Stomach smooth muscle (tissue), 2 donors: ENCODE measurements around the gene CRYBA2.

ENCODE experiments used
- H3K27ac ChIP-seq: one replicate; pipeline ENCODE4 v1.7.0; 2013; ENCODE audit warnings: mild to moderate bottlenecking, low read length, inconsistent platforms
- H3K27me3 ChIP-seq, 2 donors: one replicate each; pipeline ENCODE4 v1.7.0; 2013; ENCODE audit warnings: low read length in 2 of 2; ENCODE audit not compliant: insufficient read depth in 2 of 2, control insufficient read depth in 1 of 2
- H3K36me3 ChIP-seq, 2 donors: one replicate each; pipeline ENCODE4 v1.7.0; 2013; ENCODE audit warnings: low read length in 2 of 2; ENCODE audit not compliant: control insufficient read depth in 2 of 2, insufficient read depth in 2 of 2
- H3K4me1 ChIP-seq: one replicate; pipeline ENCODE4 v1.7.0; 2013; ENCODE audit warnings: low read length; ENCODE audit not compliant: control insufficient read depth, insufficient read depth
- H3K4me3 ChIP-seq, 2 donors: one replicate each; pipeline ENCODE4 v1.7.0; 2013; ENCODE audit warnings: low read length in 2 of 2
- H3K9ac ChIP-seq, 2 donors: one replicate each; pipeline ENCODE4 v1.7.0; 2013; ENCODE audit warnings: low read length in 2 of 2, mild to moderate bottlenecking in 1 of 2
- H3K9me3 ChIP-seq, 2 donors: one replicate each; pipeline ENCODE4 v1.7.0; 2013; ENCODE audit warnings: low read length in 2 of 2; ENCODE audit not compliant: control insufficient read depth in 2 of 2
- donor health status: healthy.
- donor health status: Pancreatic carcinoma.

The CRYBA2 gene

DNA sequence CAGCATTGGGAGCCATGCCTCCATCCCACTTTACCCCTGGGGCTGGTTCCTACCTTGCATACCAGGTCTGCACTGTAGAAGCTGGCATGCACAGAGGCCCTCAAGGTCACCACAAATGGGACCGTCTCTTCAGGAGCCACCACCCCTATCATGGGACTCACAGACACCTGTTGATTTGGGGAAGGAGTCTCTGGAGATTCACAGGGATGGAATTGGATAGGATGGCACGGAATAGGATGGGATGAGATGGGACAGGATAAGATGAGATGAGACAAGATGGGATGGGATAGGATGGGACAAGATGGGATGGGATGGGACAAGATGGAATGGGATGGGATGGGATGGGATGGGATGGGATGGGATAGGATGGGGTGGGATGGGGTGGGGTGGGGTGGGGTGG is 16.1 kb upstream of the CRYBA2 start:
- Histone ChIP-seq H3K27ac (no peak overlapping the region), H3K27me3 (peaks cover 11 to 21% of the 10 kb centered on the region in 2 donors), H3K4me1 (no peaks in the 10 kb centered on the region), H3K9ac (no peak overlapping the region), H3K36me3 (no peaks in the 10 kb centered on the region), H3K9me3 (no peaks in the 10 kb centered on the region), H3K4me3 (no peak overlapping the region)

DNA sequence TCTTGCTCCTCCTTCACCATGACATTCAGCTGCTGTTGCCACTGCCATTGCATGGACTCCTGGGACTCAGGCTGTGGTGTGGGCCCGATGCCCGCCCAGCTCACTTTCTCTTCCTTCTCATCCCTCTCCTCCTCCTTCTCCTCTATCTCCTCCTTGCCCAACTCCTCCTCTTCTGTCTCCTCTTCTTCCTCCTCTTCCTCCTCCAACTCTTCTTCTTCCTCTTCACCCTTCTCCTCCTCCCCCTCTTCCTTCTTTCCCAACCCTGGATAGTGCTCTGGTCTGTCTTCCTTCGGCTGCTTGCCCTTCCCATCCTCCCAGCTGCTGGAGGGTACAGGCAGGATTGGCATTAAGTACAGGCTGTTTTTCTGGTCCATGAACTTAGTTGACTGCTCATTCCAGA is 10.8 kb upstream of the CRYBA2 start:
- H3K27me3 ChIP-seq: peaks cover 54 to 64% of the 10 kb centered on the region in 2 donors

DNA sequence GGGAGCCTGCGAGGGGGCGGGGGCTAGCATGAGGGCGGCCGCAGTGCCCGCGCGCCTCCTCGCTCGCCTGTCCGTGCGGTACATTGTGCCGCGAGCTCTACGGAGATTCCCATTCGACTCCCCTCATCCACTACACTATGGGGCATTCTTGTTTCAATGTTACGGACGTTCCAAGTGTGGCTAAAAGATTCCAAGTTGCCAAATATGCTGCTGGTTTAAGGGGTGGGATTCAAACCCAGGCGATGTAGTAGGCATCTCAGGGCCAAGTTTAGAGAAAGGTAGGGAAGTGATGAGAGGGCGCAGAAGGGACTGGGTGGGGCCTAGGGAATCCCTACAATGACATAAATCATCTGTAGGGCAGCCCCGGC is 10.0 kb upstream of the CRYBA2 start:
- peaks cover 52 to 68% of the 10 kb centered on the region in 2 donors for H3K27me3 ChIP-seq
- peaks cover 19% of the 10 kb centered on the region for H3K4me1 ChIP-seq
- peak overlapping the region; percentile 8 to 12 for H3K4me3 ChIP-seq
- H3K27ac ChIP-seq: no peak overlapping the region
- no peaks in the 10 kb centered on the region for H3K9me3 ChIP-seq
- no peak overlapping the region for H3K9ac ChIP-seq
- H3K36me3 ChIP-seq: no peaks in the 10 kb centered on the region

More for the DNA sequence above, 10.8 kb upstream of the CRYBA2 start:
- H3K4me3 ChIP-seq: no peak overlapping the region
- no peaks in the 10 kb centered on the region for H3K36me3 ChIP-seq
- H3K4me1 ChIP-seq: peaks cover 19% of the 10 kb centered on the region
- H3K9ac ChIP-seq: no peak overlapping the region
- H3K9me3 ChIP-seq: no peaks in the 10 kb centered on the region
- H3K27ac ChIP-seq: no peak overlapping the region

DNA sequence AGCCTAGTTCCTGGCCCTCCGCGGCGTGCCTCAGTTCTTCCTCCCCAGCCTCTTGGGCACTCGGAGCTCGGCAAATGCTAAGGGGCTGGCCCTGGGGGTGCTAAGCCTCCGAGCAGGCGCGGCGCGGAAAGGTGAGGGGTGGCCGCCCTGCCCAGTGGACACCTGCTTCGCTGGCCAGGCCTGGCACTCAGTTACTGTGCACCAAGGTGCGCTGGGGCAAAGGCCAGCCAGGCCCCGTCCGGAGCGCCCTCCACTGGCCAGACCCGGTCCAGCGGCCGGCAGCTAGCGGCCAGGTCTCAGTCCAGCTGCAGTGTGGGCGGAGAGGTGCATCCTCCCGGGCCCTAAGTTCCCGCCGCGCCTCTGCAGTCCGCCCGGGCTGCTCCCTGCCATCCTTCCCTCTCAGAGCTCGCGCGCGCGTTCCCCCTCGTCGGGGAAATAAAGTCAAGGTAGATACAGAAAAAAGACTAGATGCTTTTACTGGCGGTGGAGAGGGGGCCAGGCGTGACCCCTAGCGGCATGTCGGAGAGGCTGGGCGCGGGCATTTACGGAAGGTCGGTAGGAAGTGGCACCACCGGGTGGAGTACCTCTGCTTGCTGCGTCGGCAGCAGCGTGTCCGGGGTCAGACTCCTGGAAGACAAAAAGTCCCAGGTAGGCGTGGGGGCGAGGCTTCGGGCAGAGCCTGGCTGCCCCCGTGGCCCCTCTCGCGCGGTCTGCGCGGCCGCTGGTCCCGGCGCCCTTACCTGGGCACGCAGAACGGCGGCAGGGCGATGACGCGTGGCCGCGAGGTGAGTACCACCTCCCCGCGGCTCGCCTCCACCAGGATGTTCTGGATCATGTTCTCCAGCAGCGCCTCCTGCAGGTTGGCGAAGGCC is 9.4 kb upstream of the CRYBA2 start:
- Histone ChIP-seq H3K9me3 (no peaks in the 10 kb centered on the region), H3K27ac (no peak overlapping the region), H3K36me3 (no peaks in the 10 kb centered on the region), H3K4me1 (peaks cover 19% of the 10 kb centered on the region), H3K4me3 (peak overlapping the region; percentile 8 to 12), H3K9ac (no peak overlapping the region), H3K27me3 (peaks cover 52 to 65% of the 10 kb centered on the region in 2 donors)

DNA sequence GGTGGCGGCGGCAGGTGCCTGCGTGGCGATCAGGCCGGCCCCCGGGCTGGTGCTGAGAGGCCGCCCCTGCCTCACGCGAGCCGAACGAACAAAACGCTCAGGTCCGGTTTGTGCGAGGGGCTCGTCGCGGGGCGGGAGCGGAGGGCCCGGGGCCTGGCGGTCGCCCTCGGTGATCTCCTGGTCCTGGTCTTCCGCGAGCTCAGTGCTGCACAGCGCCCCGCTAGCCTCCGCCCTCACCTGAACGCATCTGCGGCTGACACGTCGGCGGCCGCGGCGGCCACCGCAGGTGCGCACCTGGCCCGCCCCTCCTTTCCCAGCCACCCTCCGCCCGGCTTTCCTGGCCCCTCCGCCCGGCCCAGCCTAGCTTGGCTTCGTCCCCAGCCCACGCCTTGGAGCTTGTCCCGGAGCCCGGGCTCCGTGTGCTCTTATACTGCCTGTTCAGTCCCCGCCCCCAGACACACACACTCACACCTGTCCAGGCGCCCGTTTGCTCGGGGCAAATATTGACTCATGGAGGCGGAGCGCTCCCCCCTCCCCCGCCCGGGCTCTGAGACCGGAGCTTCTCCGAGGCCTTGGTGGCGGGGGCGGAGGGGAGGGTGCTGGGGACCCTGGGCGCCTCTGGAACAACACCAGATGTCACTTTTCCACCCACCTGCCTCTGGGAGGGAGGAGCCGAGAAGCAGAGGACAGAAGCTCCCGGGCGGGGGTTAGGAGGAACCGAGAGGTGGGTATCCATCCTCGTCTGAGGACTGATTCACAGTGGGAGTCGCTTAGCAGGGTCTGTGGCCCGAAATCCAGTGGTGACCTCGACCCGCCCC is 8.6 kb upstream of the CRYBA2 start:
- H3K9me3 ChIP-seq: no peaks in the 10 kb centered on the region
- peaks cover 19% of the 10 kb centered on the region for H3K4me1 ChIP-seq
- no peak overlapping the region for H3K9ac ChIP-seq
- H3K27ac ChIP-seq: no peak overlapping the region
- H3K27me3 ChIP-seq: peaks cover 52 to 63% of the 10 kb centered on the region in 2 donors
- no peak overlapping the region for H3K4me3 ChIP-seq
- no peaks in the 10 kb centered on the region for H3K36me3 ChIP-seq

DNA sequence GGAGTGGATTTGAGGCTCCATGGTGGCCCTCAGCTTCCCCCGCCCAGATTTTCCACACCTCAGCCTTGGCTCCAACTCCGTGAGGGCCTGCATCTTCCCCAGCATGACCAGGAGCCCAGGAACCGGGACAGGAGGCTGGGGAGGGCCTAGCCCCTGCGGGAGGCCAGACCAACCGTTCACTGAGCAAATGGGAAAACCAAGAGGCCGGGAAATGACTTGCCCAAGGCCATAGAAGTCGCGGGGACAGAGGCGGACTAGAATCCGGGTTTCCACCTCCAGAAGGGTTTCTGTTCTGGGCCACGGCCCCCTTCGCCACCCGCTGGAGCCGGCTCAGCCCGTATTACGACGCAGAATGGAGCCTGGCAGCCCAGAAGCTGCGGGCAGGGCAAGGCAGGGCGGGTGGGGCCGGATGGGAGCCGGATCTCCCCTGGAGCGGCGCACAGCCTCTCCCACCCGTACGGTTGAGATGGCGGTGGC is 7.9 kb upstream of the CRYBA2 start:
- Histone ChIP-seq H3K27me3 (peaks cover 57 to 64% of the 10 kb centered on the region in 2 donors), H3K4me1 (peaks cover 21% of the 10 kb centered on the region), H3K36me3 (no peaks in the 10 kb centered on the region), H3K9me3 (no peaks in the 10 kb centered on the region), H3K9ac (no peak overlapping the region), H3K4me3 (no peak overlapping the region), H3K27ac (no peak overlapping the region)

DNA sequence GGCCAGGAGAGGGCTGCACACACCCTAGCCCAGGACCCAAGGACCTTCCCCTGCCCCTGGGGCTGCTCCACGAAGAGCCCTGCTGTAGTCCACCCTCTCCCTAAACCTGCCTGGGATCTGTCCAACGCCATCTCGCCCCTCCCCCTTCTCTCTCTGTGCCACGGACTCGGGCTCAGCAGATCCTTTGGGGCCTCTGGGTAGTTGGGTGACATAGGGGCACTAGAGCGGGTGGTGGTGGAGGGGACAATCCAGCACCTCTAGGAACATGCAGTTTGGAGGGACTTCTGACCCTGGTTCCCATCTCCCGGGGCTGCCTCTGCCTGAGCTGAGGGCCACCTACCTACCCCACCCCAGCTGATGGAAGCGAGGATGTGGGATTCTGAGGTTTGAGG is 7.3 kb upstream of the CRYBA2 start:
- Histone ChIP-seq H3K9me3 (no peaks in the 10 kb centered on the region), H3K27me3 (peaks cover 61 to 67% of the 10 kb centered on the region in 2 donors), H3K4me3 (no peak overlapping the region), H3K36me3 (no peaks in the 10 kb centered on the region), H3K4me1 (peaks cover 26% of the 10 kb centered on the region), H3K9ac (no peak overlapping the region), H3K27ac (no peak overlapping the region)

DNA sequence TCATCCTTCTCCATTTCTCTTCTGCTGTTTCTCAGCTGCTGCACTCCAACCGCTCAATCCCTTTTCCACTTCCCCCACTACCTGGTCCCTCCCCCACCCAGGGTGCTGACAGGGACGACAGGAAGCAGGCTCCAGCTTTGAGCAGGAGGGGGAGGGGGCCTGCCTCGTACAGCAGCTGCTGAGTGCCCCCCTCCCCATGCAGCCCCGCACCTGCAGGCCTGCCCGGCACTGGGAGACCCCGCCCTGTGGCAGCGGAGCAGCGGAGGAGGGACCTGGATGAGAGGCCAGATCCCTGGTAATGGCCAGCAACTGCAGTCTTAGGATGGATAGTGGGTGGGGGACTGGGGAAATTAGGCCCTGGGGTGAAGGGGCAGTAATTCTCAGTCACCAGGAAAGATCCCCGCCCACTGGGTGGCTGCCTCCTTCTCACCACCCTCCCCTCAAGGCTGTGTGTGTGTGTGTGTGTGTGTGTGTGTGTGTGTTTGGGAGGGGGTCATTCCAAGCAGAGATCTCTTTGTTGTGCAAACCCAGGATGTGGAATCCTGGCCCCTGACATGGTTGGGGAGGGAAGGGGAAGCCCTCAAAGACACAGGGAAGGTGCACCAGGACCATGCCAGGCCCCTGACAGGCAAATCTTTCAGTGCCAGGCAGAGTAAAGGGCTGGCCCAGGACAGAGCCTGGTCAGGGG is 6.8 kb upstream of the CRYBA2 start:
- H3K4me1 ChIP-seq: peaks cover 26% of the 10 kb centered on the region

DNA sequence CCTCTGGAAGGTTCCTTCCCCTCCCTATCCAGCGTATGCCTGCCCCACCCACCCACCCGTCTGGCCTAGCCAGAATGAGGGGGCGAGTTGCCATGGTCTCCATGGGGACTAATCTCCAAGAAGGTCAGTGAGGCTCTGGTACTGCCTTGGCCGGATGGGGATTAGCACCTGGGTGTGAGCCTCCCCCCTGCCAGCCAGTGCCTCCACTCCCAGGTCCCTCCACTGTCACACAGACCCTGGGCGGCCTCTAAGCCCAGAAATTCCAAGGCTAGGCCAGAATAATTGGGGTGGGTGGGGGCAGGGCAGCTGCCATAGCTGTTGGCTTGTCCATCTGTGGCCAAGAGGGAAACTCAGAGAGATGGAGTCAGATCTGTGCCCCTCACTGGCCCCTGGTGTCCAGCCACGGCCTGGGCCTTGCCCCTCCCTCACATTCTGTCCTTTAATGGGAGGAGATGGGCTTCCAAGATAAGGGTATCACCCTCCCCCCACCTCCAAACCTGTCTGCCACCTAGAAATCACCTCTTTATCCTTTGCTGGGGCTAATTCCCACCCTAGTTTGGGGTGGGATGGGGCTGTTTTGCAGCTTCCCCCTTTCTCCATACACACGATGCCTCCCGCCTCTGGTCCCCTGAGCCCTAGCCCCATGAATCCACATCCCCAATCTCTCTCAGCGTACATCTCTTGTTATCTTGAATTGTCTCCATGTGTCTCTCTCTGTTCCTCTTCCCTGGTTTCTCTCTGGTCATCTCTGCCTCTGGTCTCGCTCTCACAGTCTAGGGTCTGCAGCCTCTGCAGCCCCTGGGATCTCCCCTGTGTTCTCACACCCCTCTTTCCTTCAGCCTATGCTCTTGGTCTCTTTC is 6.0 kb upstream of the CRYBA2 start:
- H3K27me3 ChIP-seq: peaks cover 68 to 72% of the 10 kb centered on the region in 2 donors
- no peak overlapping the region for H3K27ac ChIP-seq
- H3K4me3 ChIP-seq: no peak overlapping the region
- H3K9me3 ChIP-seq: no peaks in the 10 kb centered on the region
- H3K36me3 ChIP-seq: no peaks in the 10 kb centered on the region
- H3K9ac ChIP-seq: no peak overlapping the region
- peaks cover 26% of the 10 kb centered on the region for H3K4me1 ChIP-seq

More for the DNA sequence above, 6.8 kb upstream of the CRYBA2 start:
- Histone ChIP-seq H3K36me3 (no peaks in the 10 kb centered on the region), H3K9ac (no peak overlapping the region), H3K27ac (no peak overlapping the region), H3K4me3 (no peak overlapping the region), H3K9me3 (no peaks in the 10 kb centered on the region), H3K27me3 (peaks cover 64 to 69% of the 10 kb centered on the region in 2 donors)
